Stomach (tissue), 4 donors: ENCODE results near the gene FAIM2.

ENCODE experiments used
- EP300 ChIP-seq: sonication (generic); formaldehyde crosslinking; IDR thresholded peaks from one replicate; pipeline ENCODE4 v1.6.1; 2017; ENCODE audit warnings: antibody characterized with exemption
- POLR2A ChIP-seq, 4 donors: fragments of 450-650 bp; IDR thresholded peaks; one replicate each; pipeline ENCODE4 v1.6.1; 2016; ENCODE audit warnings: antibody characterized with exemption in 4 of 4, control low read depth in 2 of 4, mild to moderate bottlenecking in 1 of 4, moderate library complexity in 1 of 4
- TF ChIP-seq, protein P1 (sequence below), 7 experiments: fragments of 450-650 bp in 4 of 7; fragments of 200-600 bp in 3 of 7; sonication (generic) in 3 of 7; IDR thresholded peaks; one replicate each; pipeline ENCODE4 v1.5.1; 2016 to 2019; ENCODE audit warnings: antibody characterized with exemption in 7 of 7, control low read depth in 2 of 7, mild to moderate bottlenecking in 1 of 7

DNA sequence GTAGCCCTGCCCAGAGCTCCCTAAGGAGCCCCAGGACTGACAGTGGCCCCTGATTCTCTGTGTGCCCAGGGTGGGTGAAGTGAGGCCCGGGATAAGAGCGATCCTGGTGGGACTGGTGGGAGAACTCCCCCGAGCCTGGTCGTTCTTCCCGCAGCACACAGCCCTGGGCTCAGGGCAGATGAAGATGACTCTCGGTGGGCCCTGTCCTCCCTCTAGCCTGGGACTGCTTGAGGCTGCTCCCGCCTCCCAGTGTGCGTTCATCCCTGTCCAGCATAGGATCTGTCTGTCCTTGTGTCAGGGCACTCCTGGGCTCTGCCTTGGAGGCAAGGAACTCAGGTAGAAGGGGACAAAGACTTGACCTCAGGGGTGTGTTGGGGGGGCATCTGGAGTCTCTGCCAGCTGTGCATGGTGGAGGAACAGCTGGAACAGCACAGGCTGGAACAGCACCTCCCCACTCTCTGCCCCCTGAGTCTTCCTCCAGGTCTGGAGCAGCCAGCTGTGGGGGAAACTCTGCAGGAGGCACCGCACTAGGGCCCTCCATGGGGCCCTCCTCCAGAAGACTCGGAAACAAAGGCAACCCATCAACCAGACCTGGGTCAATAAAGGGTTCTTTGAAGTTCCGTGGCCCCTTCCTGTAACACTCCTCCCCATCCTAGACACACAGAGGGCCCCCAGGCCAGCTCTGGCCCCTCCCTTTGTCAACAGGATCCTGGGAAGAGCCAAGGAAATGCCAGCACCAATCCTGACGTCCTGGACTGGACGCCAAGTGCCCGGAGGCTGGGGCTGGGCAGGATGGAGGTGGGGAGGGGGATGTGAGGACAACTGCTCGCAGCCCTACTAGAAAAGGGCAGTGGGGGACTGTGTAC is 15.9 kb downstream of the FAIM2 start:
- TF ChIP-seq POLR2A (IDR thresholded peaks at IDR 0.05) (no peak), EP300 (no peak)
- TF ChIP-seq, protein P1, sequence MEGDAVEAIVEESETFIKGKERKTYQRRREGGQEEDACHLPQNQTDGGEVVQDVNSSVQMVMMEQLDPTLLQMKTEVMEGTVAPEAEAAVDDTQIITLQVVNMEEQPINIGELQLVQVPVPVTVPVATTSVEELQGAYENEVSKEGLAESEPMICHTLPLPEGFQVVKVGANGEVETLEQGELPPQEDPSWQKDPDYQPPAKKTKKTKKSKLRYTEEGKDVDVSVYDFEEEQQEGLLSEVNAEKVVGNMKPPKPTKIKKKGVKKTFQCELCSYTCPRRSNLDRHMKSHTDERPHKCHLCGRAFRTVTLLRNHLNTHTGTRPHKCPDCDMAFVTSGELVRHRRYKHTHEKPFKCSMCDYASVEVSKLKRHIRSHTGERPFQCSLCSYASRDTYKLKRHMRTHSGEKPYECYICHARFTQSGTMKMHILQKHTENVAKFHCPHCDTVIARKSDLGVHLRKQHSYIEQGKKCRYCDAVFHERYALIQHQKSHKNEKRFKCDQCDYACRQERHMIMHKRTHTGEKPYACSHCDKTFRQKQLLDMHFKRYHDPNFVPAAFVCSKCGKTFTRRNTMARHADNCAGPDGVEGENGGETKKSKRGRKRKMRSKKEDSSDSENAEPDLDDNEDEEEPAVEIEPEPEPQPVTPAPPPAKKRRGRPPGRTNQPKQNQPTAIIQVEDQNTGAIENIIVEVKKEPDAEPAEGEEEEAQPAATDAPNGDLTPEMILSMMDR (IDR thresholded peaks at IDR 0.05): no peak
